ENCODE results near the gene HS3ST4.

The HS3ST4 gene

GRCh38 chr16:25691519-25692091 lies at the start of gene HS3ST4:
Gene HS3ST4 (plus strand): TSS chr16:25691959.
- DNase-seq, result peak in 18 of 56 donors; percentile 11 to 69 (median 31)

- DNase-seq, result no peak
Measured at GRCh38 chr16:25643633-25644032, 48.1 kb upstream of the HS3ST4 start.

GRCh38 chr16:25656639-25657038 lies 35.1 kb upstream of the HS3ST4 start:
- DNase-seq, result no peak

GRCh38 chr16:25676820-25677219 lies 14.9 kb upstream of the HS3ST4 start:
- DNase-seq, result no peak

DNA sequence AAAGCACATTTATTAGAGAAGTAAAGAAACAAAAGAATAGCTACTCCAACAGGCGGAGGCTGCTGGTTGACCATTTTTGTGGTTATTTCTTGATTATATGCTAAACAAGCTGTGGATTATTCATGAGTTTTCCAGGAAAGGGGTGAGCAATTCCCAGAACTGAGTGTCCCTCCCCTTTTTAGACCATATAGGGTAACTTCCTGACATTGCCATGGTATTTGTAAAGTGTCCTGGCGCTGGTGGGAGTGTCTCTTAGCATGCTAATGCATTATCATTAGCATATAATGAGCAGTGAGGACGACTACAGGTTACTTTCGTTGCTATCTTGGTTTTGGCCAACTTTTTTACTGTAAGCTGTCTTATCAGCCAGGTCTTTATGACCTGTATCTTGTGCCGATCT lies 12.2 kb upstream of the HS3ST4 start:
- no peak for DNase-seq

GRCh38 chr16:25689137-25689836 lies 2.5 kb upstream of the HS3ST4 start:
- DNase-seq, result no peak

GRCh38 chr16:25690552-25691143 lies 1.1 kb upstream of the HS3ST4 start:
- peak in 1 of 56 donors; percentile 1 for DNase-seq

DNA sequence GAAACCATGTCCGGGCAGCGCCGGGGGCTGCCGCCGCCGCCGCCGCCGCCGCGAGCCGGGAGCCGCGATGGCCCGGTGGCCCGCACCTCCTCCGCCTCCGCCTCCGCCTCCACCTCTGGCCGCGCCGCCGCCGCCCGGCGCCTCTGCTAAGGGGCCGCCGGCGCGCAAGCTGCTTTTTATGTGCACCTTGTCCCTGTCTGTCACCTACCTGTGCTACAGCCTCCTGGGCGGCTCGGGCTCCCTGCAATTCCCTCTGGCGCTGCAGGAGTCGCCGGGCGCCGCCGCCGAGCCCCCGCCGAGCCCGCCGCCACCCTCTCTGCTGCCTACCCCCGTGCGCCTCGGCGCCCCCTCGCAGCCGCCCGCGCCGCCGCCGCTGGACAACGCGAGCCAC lies 587 bp downstream of the HS3ST4 start:
- peak in 2 of 56 donors; percentile 13 to 27 for DNase-seq

GRCh38 chr16:25692742-25693508 lies 1.2 kb downstream of the HS3ST4 start:
- DNase-seq, result no peak

DNA sequence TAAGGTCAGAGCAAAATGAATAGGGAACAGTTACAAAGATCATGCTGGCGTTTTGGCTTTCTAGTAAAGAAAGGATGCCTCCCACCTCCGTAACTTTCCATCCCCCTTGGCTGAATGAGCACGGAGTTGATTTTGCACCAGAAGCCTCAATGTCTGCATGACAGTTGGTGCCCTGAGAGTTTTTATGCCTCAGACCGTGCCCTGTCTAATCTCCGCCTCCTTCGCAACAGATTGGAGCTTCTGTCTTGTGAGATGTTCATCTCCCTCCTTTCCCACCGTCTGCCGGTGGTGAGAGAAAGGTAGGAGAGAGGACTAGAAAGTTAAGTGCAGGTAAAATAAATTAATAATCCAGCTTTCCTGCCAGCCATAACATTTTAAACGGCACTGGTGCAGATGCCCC lies 1.9 kb downstream of the HS3ST4 start:
- no peak for DNase-seq

- no peak for DNase-seq
Measured at GRCh38 chr16:25699069-25699468, 7.3 kb downstream of the HS3ST4 start.

DNA sequence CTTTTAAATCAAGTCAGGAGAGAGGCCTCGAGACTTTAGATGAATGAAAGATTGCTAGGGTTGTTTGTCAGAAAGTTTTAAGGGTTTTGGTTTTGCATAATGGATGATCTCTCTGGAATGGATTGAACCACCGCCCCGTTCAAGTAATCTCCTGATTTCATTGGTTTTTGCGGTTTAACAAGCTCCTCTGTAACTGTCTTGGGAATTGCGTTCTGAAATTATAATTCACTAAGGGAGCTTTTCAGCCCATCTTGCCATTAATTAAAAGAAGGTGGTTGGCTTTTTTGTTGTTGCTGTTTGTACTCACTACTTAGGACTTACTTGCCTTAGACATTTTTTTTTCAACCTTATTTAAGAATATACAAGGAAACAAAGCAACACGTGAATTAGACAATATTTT lies 8.8 kb downstream of the HS3ST4 start:
- no peak for DNase-seq

DNA sequence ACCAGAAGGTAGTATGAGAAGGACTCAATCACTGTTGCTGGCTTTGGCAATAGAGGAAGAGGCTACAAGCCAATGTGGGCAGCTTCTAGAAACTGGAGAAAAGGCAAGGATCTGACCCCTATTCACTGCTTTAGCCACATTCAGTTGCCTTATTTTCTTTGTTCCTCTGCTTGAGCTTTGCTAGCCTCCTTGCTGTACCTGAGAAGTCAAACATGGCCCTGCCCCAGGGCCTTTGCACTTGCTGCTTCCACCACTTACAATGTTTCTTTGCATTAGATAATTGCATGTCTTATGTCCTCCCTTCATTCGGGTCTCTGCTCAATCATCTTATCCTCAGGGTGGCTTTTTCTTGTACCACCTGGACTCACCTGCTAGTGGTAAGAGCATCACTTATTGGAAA lies 15.8 kb downstream of the HS3ST4 start:
- no peak for DNase-seq

DNA sequence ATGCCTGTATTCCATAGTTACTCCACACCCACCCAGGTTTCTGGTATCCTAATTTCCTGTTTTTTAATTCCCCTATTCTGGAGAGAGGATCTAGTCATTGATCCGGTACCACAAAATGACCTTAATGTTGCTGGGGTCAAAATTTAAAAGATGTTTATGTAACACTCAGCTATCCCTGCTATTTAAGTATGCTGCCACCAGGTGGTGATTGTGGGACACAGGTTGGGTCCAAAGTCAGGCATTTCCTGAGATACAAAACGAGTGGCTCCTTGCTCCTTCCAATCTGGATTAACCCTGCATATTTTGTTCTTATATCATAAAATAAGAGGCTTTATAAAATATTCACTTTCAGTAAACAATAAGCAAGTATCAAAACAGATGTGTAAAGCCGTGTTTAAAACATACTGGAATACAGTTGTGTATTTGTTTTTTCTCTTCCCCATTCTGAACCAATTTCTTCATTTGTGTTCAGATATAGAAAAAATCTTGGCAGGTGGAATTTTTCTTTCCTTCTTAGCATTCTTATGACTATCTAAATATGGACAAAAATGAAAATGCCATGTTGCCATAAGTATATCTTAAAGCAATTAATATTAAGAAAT lies 16.3 kb downstream of the HS3ST4 start:
- DNase-seq, result no peak

GRCh38 chr16:25709213-25709612 lies 17.5 kb downstream of the HS3ST4 start:
- no peak for DNase-seq

GRCh38 chr16:25713785-25714570 lies 22.2 kb downstream of the HS3ST4 start:
- DNase-seq, result no peak

DNA sequence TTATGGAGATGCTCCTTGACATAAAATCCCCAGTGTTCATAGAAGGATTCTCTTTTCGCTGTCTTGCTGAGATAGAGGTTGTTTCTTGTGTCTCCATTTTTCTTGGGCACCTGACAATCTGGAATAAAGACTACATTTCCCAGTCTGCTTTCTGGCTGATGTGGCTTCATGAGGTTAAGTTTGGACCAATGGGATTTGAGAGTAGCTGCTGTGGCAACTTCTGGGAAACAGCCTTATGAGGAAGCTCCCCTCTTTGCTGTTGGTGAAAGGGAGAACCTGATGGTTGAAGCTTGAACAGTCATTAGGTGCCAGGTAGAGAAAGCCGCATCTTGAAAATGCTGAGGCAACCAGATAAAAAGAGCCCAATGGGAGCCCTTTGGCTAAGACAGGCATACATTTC lies 24.4 kb downstream of the HS3ST4 start:
- no peak for DNase-seq

GRCh38 chr16:25721439-25721838 lies 29.7 kb downstream of the HS3ST4 start:
- no peak for DNase-seq

GRCh38 chr16:25726430-25727098 lies 34.8 kb downstream of the HS3ST4 start:
- DNase-seq, result no peak

DNA sequence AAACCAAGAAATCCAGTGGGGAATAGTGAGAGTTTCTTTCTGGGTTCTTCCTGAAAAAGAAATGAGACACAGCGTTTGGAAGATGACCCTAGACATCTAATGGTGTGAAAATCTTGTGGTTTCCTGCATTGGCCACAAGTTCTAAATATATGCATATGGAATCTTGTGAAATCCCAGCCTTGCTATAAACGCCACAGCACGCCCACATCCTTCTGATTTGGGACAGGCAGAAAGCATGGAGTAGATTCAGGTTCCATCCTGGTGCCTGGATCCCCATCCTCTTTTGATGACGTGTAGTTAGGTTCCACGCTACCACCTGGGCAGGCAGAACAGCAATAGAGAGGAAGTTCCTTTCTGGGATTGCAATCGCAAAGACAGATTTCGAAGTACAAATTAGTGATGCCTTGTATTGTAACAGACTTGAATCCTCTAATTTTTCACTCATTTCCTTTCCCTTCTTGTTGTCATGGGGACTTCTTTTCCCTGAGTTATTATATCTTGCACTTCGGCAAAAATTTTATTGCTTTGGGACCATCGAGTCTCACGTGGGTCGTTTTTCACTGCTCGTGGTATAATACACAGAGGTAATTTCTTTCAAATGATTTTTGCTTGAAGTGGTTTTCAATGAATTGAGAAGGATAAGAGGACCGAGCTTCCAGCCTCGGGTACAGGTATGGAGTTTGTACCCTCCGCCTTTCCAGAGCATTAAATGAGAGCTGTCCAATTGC lies 37.6 kb downstream of the HS3ST4 start:
- DNase-seq, result no peak
